Brain microvascular endothelial cell (primary cell): ENCODE data around the gene KCNAB2.

ENCODE experiments used
- DNase-seq: peaks from one replicate; pipeline ENCODE4 v3.0.0-alpha.2; 2020
- H3K27ac ChIP-seq: fragments of 250-450 bp; sonication (Bioruptor Pico); 2 replicates; pipeline ENCODE4 v1.5.1; 2020; ENCODE audit warnings: mild to moderate bottlenecking, moderate library complexity
- H3K27me3 ChIP-seq: fragments of 250-450 bp; sonication (Bioruptor Pico); replicated peaks from 2 replicates; pipeline ENCODE4 v1.5.1; 2020; ENCODE audit warnings: mild to moderate bottlenecking
- H3K36me3 ChIP-seq: fragments of 250-450 bp; sonication (Bioruptor Pico); replicated peaks from 2 replicates; pipeline ENCODE4 v1.5.1; 2020; ENCODE audit warnings: mild to moderate bottlenecking
- H3K4me3 ChIP-seq: 2 replicates; pipeline ENCODE4 v1.5.1; 2011; ENCODE audit warnings: low read depth, mild to moderate bottlenecking, control low read depth, low read length, moderate library complexity
- in situ Hi-C: cut with HindIII; loops from 2 replicates; pipeline ENCODE4 v1.10.0; 2017; ENCODE audit warnings: low sequenced_read_pairs, low pct_ligation_motif_present
- TF ChIP-seq, protein P1 (sequence below): IDR thresholded peaks from 2 replicates; pipeline ENCODE4 v1.5.1; 2011; ENCODE audit warnings: low read depth, mild to moderate bottlenecking, moderate library complexity, low read length, control low read depth, inconsistent platforms; ENCODE audit errors: missing control alignments

Gene KCNAB2

GRCh38 chr1:6086762-6087376 is 41.2 kb downstream of the KCNAB2 start:
- Histone ChIP-seq H3K4me3 (no peak overlapping the region), H3K27me3 (peaks cover 19% of the 10 kb centered on the region), H3K27ac (no peak overlapping the region), H3K36me3 (no peaks in the 10 kb centered on the region)
- no peak for DNase-seq
- in situ Hi-C loops: no loop called here
- TF ChIP-seq, protein P1, sequence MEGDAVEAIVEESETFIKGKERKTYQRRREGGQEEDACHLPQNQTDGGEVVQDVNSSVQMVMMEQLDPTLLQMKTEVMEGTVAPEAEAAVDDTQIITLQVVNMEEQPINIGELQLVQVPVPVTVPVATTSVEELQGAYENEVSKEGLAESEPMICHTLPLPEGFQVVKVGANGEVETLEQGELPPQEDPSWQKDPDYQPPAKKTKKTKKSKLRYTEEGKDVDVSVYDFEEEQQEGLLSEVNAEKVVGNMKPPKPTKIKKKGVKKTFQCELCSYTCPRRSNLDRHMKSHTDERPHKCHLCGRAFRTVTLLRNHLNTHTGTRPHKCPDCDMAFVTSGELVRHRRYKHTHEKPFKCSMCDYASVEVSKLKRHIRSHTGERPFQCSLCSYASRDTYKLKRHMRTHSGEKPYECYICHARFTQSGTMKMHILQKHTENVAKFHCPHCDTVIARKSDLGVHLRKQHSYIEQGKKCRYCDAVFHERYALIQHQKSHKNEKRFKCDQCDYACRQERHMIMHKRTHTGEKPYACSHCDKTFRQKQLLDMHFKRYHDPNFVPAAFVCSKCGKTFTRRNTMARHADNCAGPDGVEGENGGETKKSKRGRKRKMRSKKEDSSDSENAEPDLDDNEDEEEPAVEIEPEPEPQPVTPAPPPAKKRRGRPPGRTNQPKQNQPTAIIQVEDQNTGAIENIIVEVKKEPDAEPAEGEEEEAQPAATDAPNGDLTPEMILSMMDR: no peak

- TF ChIP-seq, protein P1: no peak
- H3K27ac ChIP-seq: no peak overlapping the region
- peaks cover 19% of the 10 kb centered on the region for H3K27me3 ChIP-seq
- H3K4me3 ChIP-seq: no peak overlapping the region
- in situ Hi-C loops: no loop called here
- no peaks in the 10 kb centered on the region for H3K36me3 ChIP-seq
- no peak for DNase-seq
These were observed 41.7 kb downstream of the KCNAB2 start for GRCh38 chr1:6087377-6087772.

GRCh38 chr1:6087958-6088357 is 42.3 kb downstream of the KCNAB2 start:
- Histone ChIP-seq H3K36me3 (no peaks in the 10 kb centered on the region), H3K27me3 (peaks cover 15% of the 10 kb centered on the region), H3K4me3 (no peak overlapping the region), H3K27ac (no peak overlapping the region)
- TF ChIP-seq, protein P1: no peak
- in situ Hi-C loops: no loop called here
- no peak for DNase-seq

- in situ Hi-C loops: no loop called here
- no peak for DNase-seq
- TF ChIP-seq, protein P1: no peak
- no peak overlapping the region for H3K27ac ChIP-seq
- H3K4me3 ChIP-seq: no peak overlapping the region
- no peaks in the 10 kb centered on the region for H3K36me3 ChIP-seq
- H3K27me3 ChIP-seq: peaks cover 11% of the 10 kb centered on the region
These were observed 43.3 kb downstream of the KCNAB2 start for GRCh38 chr1:6088956-6089355.

GRCh38 chr1:6090288-6090687 is 44.6 kb downstream of the KCNAB2 start:
- DNase-seq: no peak
- in situ Hi-C loops: no loop called here
- TF ChIP-seq, protein P1: no peak
- Histone ChIP-seq H3K27me3 (peaks cover 6% of the 10 kb centered on the region), H3K27ac (no peak overlapping the region), H3K4me3 (no peak overlapping the region), H3K36me3 (no peaks in the 10 kb centered on the region)
